Activated CD8-positive, alpha-beta memory T cell treated with anti-CD3 and anti-CD28 coated beads for 4 hours (primary cell): Measurements from ENCODE around the gene CAMTA1.
"Not testable (repeated sequence)": the region's sequence is repeated elsewhere in the genome, so short reads cannot be mapped to it uniquely, and the experiment has no call there.

ENCODE experiments used
- DNase-seq, 2 donors: peaks; one replicate each; pipeline ENCODE4 v3.0.0-alpha.2; 2020; ENCODE audit warnings: low read depth in 2 of 2

Gene CAMTA1

DNA sequence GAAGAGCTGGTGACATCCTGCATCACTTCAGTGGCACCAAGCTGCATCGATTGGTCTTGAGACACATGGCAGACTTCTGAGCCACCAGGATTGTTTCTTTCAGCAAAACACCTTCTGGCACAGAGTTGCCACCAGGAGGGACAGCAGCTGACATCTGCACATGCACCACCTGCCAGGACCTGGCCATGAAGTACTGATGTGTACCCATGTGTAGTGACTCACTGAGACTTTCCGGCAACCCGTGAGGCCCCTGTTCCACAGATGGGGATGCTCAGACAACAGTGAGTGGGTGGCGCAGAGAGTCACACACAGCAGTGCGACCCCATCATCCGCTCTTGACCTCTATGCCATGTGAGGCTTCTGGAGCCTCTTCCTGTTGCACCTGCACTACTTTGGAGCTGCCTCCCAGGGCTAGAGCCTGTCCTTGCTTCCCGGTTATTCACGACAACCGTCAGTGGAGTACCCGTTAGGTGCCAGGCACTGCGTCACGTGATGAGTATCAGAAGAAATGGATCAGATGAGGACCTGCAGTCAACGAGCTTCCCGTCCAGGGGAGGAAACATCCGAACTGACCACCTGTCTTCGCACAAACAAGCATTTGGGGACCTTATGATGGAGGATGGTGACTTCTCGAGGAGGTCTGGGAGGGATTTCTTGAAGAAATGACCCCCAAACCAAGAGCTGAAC, 905.4 kb downstream of the CAMTA1 start:
- no peak for DNase-seq

DNA sequence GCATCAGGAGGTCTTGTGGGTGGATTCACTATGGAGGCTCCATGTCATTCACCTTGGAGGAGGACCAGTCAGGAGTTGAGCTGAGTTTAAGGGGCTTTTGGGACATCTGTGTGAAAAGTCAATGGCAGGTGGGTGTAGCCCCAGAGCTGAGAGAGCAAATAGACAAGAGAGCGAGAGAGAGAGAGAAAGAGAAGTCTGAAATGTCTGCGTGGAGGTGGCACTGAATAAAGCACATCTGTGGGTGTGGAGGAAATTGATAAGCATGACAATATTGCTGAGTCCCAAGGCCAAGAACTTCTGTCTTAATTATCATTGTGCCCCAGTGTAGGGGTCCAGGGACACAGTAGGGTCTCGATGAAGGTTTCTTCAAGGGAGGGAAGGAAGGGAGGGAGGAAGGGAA, 906.3 kb downstream of the CAMTA1 start:
- DNase-seq, result no peak

DNA sequence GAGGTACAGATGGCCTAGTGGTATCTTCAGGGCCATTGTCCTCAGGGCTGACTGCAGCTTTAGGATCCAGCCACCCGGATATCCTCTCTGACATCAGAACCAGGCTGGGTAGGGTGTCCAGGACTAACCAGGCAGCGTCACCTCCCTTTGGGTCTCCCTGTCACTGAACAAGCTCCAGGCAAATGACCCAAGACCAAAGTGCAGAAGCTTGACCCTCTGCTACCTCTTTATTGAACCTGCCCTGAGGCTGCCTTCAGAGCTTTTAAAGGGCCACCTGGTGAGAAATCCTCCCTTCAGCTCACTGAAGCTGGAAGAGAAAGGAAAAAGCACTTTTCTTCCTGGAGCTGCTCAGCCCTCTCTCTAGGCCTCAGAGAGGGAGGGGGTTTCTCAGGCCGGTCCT, 906.8 kb downstream of the CAMTA1 start:
- no peak for DNase-seq

DNA sequence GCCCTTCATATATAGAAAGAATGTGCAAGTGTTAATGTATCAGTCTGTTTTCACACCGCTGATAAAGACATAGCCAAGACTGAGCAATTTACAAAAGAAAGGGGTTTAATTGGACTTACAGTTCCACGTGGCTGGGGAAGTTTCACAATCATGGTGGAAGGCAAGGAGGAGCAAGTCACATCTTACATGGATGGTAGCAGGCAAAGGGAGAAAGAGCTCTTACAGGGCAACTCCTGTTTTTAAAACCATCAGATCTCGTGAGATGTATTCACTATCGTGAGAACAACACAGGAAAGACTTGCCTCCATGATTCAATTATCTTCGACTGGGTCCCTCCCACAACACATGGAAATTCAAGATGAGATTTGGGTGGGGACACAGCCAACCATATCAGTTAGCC, 907.8 kb downstream of the CAMTA1 start:
- not testable (repeated sequence) for DNase-seq

- no peak for DNase-seq
These were observed 908.4 kb downstream of the CAMTA1 start for GRCh38 chr1:7693662-7694061.

DNA sequence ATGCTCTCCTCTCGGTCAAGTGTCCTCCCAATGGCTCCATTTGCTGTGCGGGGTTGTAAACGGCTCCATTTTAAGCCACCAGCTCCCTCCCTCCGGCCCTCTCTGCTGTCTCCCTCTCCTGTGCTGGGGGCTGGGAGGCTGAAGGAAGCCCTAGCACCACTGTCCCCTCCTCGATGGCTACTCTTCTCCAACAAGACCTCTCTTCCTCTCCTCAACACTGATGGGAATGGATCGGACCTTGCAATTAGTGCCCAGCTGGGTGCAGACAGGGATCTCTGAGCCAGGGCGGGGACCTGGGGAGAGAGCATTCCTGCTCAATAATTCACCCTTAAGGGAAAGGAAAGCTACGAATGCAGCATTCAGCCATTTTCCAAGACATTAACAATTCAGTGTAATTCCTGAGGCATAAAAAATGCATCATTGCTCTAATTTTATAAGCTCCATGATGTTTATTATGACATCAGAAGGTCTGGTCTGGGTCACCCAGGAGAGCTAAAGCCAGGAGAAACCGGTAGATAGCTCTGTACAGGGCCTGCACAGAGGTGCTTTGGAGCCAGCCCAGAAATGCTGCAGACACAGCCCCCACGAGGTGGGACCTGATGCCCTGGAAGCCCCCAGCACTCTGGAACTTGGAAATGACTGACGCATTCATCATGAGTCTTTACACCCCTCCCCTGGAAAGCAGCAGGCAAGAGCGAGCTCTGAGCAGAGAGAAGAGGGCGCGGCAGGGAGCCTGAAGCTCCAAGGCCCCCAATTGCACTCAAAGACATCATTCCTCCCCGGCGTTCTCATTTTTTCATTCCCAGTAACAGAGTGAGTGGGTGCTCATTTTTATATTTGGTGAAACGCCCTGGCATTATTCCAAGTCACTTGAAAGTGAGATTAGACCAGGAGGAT, 909.6 kb downstream of the CAMTA1 start:
- DNase-seq, result no peak

DNA sequence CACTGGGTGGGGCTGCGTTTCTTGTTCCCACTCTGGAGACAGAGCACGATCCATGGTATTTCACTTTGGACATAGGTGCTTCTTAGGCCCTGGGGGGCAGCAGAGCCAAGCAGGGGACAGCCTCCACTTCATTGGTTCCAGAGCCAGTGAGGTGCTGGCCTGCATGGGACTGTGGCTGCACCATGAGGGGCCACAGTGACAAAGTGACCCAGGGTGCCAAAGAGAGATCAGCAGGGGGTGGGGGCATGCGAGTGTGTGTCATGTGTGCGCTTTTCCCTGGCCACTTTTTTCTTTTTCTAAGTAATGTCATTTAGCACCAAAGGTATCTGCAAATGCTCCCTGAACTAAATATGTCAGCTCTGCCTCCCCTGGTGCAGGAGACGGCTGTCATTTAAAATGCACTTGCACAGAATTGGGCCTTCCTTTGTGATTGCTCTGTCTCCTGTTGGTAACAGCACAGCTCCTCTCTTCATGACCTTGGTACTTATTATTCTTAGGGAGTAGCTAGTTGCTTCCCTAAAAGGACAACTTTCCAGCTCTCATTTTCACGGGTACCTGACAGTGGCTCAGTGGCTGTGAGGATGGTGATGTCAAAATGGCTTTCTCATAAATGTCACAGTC, 910.4 kb downstream of the CAMTA1 start:
- DNase-seq, result no peak

GRCh38 chr1:7698641-7699040, 913.4 kb downstream of the CAMTA1 start:
- no peak for DNase-seq

DNA sequence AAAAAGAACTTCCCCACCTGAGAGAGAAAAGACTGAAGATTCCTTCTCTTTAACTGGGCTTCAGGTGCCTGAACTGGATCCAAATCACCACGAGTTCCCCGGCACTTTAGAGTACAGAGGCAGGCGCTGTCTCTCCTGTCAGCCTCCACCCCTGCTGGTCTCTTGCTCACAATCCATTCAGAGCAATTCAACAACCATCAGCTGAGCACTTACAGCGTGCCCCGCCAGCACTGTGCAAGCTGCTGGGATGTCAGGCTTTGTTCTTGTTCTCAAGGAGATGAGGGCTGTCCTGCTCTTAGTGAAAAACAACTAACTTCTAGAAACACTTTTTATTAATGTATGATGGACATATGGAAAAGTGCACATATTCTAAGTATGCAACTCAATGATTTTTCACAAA, 917.1 kb downstream of the CAMTA1 start:
- no peak for DNase-seq

DNA sequence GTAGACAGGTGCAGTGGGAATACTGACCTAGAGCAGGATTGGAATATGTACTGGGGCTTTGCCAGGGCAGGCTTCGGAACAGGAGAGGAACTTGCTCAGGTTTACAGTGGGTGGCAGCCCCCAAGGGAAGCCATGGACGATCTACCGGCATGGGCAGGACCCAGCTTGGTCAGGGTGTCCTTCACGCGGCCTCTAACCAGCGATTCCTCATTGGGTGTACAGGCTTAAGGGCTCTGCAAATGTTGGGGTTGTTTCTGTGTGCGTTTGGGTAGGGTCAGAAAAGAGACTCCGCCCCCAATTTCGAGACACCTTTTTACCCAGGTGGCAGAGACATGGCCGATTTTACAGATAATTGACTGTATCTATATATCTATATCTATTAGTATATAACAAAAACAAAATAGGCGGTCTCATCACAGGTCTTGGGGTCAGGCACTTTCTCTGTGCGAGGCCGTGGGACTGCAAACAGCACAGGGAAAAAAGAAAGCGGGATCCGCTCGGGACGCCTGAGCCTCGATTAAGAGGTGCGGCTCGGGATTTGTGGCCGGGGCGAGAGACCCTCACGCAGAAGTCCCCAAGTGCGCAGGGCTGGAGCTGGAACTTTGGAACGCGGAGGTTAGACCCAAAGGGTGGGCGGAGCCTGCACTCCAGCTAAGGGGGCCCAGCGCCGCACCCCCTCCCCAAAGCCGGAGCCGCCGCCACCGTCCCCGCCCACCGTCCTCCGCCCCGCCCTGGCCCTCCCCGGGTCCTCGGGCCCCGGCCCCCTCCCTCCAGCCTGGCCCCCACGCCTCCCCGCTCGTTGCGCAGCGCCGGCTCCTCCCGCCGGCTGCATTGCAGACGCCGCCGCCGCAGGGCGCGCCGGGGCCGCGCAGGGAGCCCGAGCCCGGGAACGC, 918.3 kb downstream of the CAMTA1 start:
- DNase-seq, result no peak

DNA sequence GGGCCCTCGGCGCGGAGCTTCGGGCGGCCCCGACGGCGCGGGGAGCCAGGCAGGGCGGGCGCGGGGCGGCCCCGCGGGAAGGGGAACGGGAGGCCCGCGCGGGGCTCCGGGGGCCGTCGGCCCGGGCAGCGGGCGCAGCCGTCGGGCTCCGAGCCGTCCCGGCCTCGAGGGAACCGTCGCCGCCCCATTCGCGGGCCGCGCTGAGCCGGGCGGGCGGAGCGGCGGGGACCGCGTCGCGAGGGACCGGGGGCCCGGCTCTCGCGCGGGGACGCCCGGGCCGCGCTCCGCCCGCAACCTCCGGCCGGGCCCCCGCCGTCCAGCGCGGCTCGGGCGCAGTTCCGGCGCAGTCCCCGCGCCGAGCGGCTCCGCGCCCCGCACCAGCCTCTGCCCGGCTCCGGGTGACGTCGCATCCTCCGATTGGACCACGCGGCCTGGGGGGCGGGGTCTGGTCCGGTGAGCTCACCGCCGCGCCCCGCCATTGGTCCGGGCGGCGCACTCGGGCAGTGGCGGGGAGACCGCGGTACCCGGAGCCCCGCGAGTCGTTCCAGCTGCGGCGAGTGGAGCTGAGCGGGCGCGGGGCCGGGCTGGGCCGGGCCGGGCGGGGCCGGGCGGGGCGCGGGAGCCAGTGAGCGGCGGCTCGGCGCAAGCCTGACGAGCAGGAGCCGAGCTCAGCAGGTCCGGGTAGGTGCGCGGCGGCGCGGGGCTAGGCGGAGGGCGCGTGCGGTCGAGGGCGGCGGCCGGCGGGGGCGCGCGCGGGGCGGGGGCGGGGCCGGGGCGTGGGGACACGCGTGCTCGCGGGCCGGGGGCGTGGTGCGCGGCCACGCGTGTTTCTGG, 919.2 kb downstream of the CAMTA1 start:
- DNase-seq, result peak; percentile 76 to 81

DNA sequence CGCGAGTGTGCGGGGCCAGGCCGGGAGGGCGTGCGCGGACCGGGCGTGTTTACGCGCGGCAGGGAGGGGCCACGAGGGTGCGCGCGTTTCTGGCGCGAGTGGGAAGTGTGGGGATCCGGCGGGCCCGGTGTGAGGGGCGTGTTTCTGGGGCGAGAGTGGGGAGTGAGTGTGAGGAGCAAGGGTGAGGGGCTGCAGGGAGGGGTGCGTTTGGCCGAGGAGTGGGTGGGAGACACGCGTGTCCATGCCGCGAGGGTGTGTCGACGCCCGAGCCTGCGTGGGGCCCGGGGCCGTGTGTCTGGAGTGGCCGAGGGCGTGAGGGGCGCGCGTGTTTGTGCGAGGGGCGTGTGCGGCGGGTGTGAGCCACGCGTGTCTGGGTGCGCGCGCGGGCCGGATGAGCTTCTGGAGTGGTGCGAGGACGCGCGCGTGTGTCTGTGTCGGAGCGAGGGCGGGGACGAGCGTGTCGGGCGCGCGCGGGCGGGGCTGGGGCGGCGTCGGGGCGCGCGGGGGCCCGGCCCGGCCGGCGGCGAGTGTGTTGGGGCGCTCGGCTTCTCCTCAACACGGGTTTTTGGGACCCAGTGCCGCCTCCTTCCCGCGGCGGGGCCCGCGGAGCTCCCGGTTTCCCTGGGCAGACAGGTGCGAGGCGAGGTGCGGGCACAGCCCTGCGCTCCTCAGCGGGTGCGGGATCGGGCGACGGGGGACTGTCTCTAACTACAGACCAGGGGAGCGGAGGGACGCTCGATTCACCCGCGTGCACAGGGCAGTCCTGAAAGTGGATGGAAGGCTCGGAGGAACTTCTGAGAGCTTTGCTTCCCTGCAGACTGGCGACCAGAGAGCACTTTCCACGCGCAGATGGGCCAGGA, 920.0 kb downstream of the CAMTA1 start:
- DNase-seq, result no peak

- DNase-seq, result no peak
These were observed 920.6 kb downstream of the CAMTA1 start for GRCh38 chr1:7705908-7706216.

DNA sequence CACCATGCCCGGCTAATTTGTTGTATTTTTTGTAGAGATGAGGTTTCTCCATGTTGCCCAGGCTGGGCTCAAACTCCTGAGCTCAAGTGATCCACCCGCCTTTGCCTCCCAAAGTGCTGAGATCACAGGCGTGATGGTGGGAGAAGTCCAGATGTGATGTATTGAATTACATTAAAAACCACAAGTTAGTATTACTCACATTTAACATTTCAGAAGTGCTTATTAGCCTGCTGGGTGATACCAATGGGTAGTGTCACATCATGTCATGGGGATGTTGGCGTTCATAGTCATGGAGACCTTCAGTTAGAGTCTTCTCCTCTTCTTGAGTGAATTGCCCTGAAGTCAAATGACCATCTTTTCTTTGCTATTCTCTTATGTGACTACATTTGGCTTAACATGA, 922.3 kb downstream of the CAMTA1 start:
- no peak for DNase-seq

GRCh38 chr1:7708065-7708464, 922.8 kb downstream of the CAMTA1 start:
- not testable (repeated sequence) for DNase-seq

DNA sequence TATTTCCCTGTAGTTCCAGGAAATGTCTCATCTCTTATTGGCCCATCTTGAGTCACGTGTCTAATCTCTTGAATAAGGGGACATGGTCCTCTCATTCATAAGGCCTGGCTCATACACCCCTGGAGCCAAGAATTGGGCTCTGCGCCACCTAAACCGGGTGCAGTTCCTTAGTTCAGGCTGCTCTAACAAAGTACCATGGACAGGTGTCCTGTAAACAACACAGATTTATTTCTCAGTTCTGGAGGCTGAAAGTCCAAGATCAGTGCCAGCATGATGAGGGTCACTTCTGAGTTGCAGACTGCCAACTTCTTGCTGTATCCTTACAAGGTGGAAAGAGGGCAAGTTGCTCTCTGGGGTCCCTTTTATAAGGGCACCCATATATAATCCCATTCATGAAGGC, 925.6 kb downstream of the CAMTA1 start:
- no peak for DNase-seq

DNA sequence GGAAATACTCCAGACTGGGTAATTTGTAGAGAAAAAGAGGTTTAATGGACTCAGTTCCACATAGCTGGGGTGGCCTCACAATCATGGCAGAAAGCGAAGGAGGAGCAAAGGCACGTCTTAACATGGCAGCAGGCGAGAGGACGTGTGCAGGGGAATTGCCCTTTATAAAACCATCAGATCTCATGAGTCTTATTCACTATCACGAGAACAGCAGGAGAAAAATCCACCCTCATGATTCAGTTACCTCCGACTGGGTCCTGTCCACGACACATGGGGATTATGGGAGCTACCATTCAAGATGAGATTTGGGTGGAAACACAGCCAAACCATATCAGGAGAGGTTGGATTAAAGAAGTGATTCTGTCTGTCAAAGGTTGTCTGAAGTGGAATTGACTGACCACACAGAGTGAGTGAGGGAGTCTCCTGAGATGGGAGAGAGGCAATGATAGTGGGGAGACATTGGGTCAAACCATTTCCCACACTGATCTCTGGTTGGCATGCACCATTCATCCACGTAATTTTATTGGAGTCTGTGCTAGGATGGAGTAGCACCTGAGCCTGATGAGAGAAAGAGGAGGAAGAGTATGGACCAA, 927.6 kb downstream of the CAMTA1 start:
- no peak for DNase-seq

DNA sequence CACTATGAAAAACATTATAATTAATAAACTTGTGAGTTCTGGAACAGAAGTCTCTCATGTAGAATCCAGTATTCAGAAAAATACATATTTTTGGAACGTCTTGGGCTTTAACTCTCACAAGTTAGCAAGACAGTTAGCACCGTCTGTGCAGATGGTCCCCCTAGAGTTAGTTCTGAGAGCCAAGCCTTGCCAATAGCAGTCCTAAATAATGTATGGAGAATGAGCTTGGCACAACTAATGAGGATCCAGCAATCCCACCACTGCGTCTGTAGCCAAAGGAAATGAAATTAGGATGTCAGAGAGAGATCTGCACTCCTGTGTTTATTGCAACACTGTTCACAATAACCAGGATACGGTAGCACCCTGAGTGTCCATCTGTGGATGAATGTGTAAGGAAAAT, 931.3 kb downstream of the CAMTA1 start:
- DNase-seq, result no peak

DNA sequence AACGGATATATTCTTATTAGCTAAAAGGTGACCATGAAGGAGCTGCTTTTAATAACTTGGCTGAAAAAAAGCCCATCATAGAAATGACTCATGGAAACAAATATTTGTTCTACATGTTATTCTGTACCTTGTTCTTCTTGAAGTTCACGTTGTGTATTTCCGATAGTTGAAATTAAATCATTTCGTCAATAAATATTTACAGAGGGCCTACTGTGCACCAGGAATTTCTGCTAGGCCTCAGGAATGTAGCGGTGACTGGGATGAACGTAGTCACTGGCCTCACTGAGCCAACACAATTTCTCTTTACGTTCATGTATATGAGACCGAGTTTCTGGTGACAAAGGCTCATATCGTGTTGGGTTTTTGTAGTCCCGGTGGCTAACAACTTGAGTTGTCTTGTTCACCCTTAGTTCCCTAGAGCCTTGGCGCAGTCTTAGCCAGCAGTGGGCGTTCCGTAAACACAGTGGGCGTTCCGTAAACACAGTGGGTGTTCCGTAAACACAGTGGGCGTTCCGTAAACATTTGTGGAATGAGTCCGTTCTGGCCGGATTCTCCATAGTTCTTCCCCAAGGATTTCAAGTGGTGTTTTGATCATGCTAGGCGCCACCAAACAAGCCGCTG, 932.6 kb downstream of the CAMTA1 start:
- no peak for DNase-seq
